Measurements from ENCODE around the gene TENT4A. TPM values are rescaled to one million over a fixed set of nuclear protein-coding genes. Genes with fewer than 3 reads are reported as not detected.
A peak's percentile ranks its signal among the peaks of the same experiment; 100 is the strongest.
"Not testable (repeated sequence)": the region's sequence is repeated elsewhere in the genome, so short reads cannot be mapped to it uniquely, and the experiment has no call there.

The TENT4A gene
- 13.2 and 14.6 TPM in 2 replicates for total RNA-seq (2014; rRNA removed)
- 10.7 TPM for polyA plus RNA-seq (2012)

GRCh38 chr5:6713274-6714225 is at the start of gene TENT4A:
TSS of gene TENT4A (plus strand) at chr5:6713432. CDS start at chr5:6713984, 552 bp downstream.
- DNase-seq (ENCODE audit: low read depth): peak; percentile 11

- DNase-seq (ENCODE audit: low read depth): no peak
These were observed 46.5 kb upstream of the TENT4A start for GRCh38 chr5:6666762-6667161.

- DNase-seq (ENCODE audit: low read depth): no peak
These were observed 45.6 kb upstream of the TENT4A start for GRCh38 chr5:6667648-6668047.

GRCh38 chr5:6668717-6669116 is 44.5 kb upstream of the TENT4A start:
- DNase-seq (ENCODE audit: low read depth): not testable (repeated sequence)

- no peak for DNase-seq (ENCODE audit: low read depth)
These were observed 40.2 kb upstream of the TENT4A start for GRCh38 chr5:6673031-6673430.

GRCh38 chr5:6673963-6674362 is 39.3 kb upstream of the TENT4A start:
- no peak for DNase-seq (ENCODE audit: low read depth)

- no peak for DNase-seq (ENCODE audit: low read depth)
These were observed 38.8 kb upstream of the TENT4A start for GRCh38 chr5:6674421-6674820.

- DNase-seq (ENCODE audit: low read depth): no peak
These were observed 38.3 kb upstream of the TENT4A start for GRCh38 chr5:6674886-6675285.

- peak; percentile 24 for DNase-seq (ENCODE audit: low read depth)
These were observed 37.3 kb upstream of the TENT4A start for GRCh38 chr5:6675784-6676491.

- peak; percentile 86 for DNase-seq (ENCODE audit: low read depth)
These were observed 36.5 kb upstream of the TENT4A start for GRCh38 chr5:6676702-6677101.

GRCh38 chr5:6678385-6678784 is 34.8 kb upstream of the TENT4A start:
- no peak for DNase-seq (ENCODE audit: low read depth)

GRCh38 chr5:6680922-6681321 is 32.3 kb upstream of the TENT4A start:
- no peak for DNase-seq (ENCODE audit: low read depth)

- no peak for DNase-seq (ENCODE audit: low read depth)
These were observed 31.6 kb upstream of the TENT4A start for GRCh38 chr5:6681682-6682081.

GRCh38 chr5:6682239-6682638 is 31.0 kb upstream of the TENT4A start:
- DNase-seq (ENCODE audit: low read depth): no peak

- no peak for DNase-seq (ENCODE audit: low read depth)
These were observed 30.0 kb upstream of the TENT4A start for GRCh38 chr5:6683241-6683640.

- DNase-seq (ENCODE audit: low read depth): no peak
These were observed 29.2 kb upstream of the TENT4A start for GRCh38 chr5:6684075-6684474.

- no peak for DNase-seq (ENCODE audit: low read depth)
These were observed 26.7 kb upstream of the TENT4A start for GRCh38 chr5:6686501-6686900.

GRCh38 chr5:6686915-6687409 is 26.3 kb upstream of the TENT4A start:
- peak; percentile 49 for DNase-seq (ENCODE audit: low read depth)

- no peak for DNase-seq (ENCODE audit: low read depth)
These were observed 25.7 kb upstream of the TENT4A start for GRCh38 chr5:6687505-6687904.

GRCh38 chr5:6692906-6693305 is 20.3 kb upstream of the TENT4A start:
- no peak for DNase-seq (ENCODE audit: low read depth)

GRCh38 chr5:6698696-6699095 is 14.5 kb upstream of the TENT4A start:
- no peak for DNase-seq (ENCODE audit: low read depth)

GRCh38 chr5:6699357-6699756 is 13.9 kb upstream of the TENT4A start:
- no peak for DNase-seq (ENCODE audit: low read depth)
